Prostate gland (tissue), 2 donors: Measurements from ENCODE around the gene GEMIN2. TPM values are rescaled to one million over a fixed set of nuclear protein-coding genes. Genes with fewer than 3 reads are reported as not detected.
"Not testable (repeated sequence)": the region's sequence is repeated elsewhere in the genome, so short reads cannot be mapped to it uniquely, and the experiment has no call there.

Source experiments
- DNase-seq: peaks from one replicate; pipeline ENCODE4 v3.0.0-alpha.2; 2019; ENCODE audit warnings: low spot score
- H3K27ac ChIP-seq, 2 donors: fragments of 200-600 bp; sonication (generic); 2 replicates each; pipeline ENCODE4 v1.5.1; 2017 to 2019
- H3K27me3 ChIP-seq: fragments of 200-600 bp; sonication (generic); replicated peaks from 2 replicates; pipeline ENCODE4 v1.5.1; 2019; ENCODE audit not compliant: insufficient read depth
- H3K36me3 ChIP-seq, 2 donors: fragments of 200-600 bp; sonication (generic); 1 replicate in 1 of 2; 2 replicates in 1 of 2; pipeline versions ENCODE4 v1.5.1 to v1.8.1; 2017 to 2019
- H3K4me1 ChIP-seq: fragments of 200-600 bp; sonication (generic); replicated peaks from 2 replicates; pipeline ENCODE4 v1.5.1; 2019
- H3K4me3 ChIP-seq, 2 donors: fragments of 200-600 bp; sonication (generic); 2 replicates each; pipeline ENCODE4 v1.5.1; 2017 to 2019
- H3K9me3 ChIP-seq: fragments of 200-600 bp; sonication (generic); 2 replicates; pipeline ENCODE4 v1.5.1; 2017
- POLR2A ChIP-seq: fragments of 450-650 bp; IDR thresholded peaks from one replicate; pipeline ENCODE4 v1.6.1; 2016; ENCODE audit warnings: antibody characterized with exemption, mild to moderate bottlenecking
- POLR2AphosphoS5 ChIP-seq: sonication (generic); formaldehyde crosslinking; IDR thresholded peaks from one replicate; pipeline ENCODE4 v1.6.1; 2017; ENCODE audit warnings: antibody characterized with exemption
- WGBS: methylation state at CpG from one replicate; pipeline ENCODE4 v1.1.5; 2018; 5-methylcytosine and 5-hydroxymethylcytosine counted together
- intact Hi-C: fragments of 100-400 bp; cut with DNase I; formaldehyde crosslinking; loops from one replicate; pipeline ENCODE4 v1.14.2; 2022
- total RNA-seq, 2 donors: library from RNA; depleted of rRNA; stranded (reverse); fragments of >200 nt; gene quantifications; one replicate each; pipeline ENCODE4 v1.1.0, GENCODE V29; 2016
- TF ChIP-seq, protein P1 (sequence below), 4 experiments: fragments of 200-600 bp in 2 of 4; fragments of 450-650 bp in 2 of 4; sonication (generic) in 2 of 4; IDR thresholded peaks; 1 replicate in 3 of 4; 2 replicates in 1 of 4; pipeline ENCODE4 v1.5.1; 2016 to 2019; ENCODE audit warnings: antibody characterized with exemption in 4 of 4, mild to moderate bottlenecking in 2 of 4, moderate library complexity in 2 of 4

The GEMIN2 gene, protein sequence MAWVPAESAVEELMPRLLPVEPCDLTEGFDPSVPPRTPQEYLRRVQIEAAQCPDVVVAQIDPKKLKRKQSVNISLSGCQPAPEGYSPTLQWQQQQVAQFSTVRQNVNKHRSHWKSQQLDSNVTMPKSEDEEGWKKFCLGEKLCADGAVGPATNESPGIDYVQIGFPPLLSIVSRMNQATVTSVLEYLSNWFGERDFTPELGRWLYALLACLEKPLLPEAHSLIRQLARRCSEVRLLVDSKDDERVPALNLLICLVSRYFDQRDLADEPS
- 10 to 100 TPM; 13.2 to 22.3 TPM for total RNA-seq

DNA sequence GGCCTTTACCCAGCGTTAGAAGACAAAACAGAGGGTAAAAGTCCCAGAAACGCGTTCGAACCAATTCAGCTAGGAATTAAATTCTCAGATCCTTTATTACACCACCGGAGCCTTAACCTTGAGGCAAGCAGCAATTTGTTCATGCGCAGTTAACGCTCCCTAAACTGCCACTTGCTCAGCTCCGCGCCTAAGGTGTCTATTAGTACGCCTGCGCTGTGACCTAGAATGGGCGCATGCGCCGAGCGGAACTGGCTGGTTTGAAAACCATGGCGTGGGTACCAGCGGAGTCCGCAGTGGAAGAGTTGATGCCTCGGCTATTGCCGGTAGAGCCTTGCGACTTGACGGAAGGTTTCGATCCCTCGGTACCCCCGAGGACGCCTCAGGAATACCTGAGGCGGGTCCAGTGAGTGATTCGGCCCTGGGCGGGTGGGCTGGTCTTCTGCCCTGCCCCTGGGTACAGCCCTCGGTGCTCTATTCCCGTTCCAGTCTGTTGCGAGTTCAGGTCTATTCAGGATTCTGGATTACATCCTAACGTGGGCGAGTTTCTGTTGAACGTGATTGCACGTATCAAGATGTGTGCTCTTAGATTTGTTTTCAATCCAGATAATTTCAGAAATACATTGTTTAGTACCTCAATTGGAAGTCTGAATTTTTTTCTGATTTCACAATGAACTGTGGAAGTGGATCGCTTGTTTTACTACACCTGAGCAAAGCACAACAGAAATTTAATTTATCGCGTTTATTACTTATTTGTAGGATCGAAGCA lies at the start of gene GEMIN2:
TSS of gene GEMIN2 (plus strand) at position 251 of the 766 bp plus-strand sequence. CDS start at position 267, 16 bp downstream.
- H3K4me1 ChIP-seq: no peaks in the 10 kb centered on the region
- no peaks in the 10 kb centered on the region for H3K9me3 ChIP-seq
- peak within 1 kb of the TSS; percentile 51 to 56 for H3K4me3 ChIP-seq
- 0% methylated on average over 40 of the region's 40 CpGs for WGBS
- peak; percentile 90 for DNase-seq
- intact Hi-C loops: no loop called here
- peak within 1 kb of the TSS; percentile 70 to 72 for H3K27ac ChIP-seq
- no peaks in the 10 kb centered on the region for H3K27me3 ChIP-seq
- no peaks in the 10 kb centered on the region for H3K36me3 ChIP-seq
- TF ChIP-seq POLR2A (peak; percentile 58), POLR2AphosphoS5 (peak; percentile 98)
- TF ChIP-seq, protein P1, sequence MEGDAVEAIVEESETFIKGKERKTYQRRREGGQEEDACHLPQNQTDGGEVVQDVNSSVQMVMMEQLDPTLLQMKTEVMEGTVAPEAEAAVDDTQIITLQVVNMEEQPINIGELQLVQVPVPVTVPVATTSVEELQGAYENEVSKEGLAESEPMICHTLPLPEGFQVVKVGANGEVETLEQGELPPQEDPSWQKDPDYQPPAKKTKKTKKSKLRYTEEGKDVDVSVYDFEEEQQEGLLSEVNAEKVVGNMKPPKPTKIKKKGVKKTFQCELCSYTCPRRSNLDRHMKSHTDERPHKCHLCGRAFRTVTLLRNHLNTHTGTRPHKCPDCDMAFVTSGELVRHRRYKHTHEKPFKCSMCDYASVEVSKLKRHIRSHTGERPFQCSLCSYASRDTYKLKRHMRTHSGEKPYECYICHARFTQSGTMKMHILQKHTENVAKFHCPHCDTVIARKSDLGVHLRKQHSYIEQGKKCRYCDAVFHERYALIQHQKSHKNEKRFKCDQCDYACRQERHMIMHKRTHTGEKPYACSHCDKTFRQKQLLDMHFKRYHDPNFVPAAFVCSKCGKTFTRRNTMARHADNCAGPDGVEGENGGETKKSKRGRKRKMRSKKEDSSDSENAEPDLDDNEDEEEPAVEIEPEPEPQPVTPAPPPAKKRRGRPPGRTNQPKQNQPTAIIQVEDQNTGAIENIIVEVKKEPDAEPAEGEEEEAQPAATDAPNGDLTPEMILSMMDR (IDR thresholded peaks at IDR 0.05): no peak

DNA sequence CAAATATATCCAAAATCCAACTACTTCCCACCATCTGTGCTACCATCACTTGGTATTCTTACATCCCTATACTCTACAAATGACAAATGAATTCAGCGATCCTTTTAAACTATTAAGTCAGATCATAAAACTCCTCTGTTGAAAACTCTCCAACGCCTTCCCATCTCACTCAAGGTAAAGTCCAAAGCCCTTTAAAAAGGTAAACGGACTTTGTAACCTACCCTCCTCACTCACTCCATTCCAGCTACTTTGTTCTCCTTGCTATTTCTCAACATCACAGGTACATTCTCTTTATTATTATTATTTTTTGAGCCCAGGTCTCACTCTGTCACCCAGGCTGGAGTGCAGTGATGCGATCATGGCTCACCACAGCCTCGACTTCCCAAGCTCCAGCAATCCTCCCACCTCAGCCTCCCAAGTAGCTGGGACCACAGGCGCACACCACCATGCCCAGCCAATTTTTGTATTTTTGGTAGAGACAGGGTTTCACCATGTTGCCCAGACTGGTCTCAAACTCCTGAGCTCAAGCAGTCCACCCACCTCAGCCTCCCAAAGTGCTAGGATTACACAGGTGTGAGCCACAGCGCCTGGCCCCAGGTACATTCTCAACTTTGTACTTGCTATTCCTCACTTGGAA lies 44.8 kb upstream of the GEMIN2 start:
- DNase-seq, H3K9me3 ChIP-seq, H3K27ac ChIP-seq, H3K4me1 ChIP-seq, intact Hi-C loops, H3K4me3 ChIP-seq, H3K27me3 ChIP-seq, H3K36me3 ChIP-seq: not testable (repeated sequence)
- WGBS: 87% methylated on average over 7 of the region's 7 CpGs

GRCh38 chr14:39069923-39070322 lies 44.2 kb upstream of the GEMIN2 start:
- peaks cover 0 to 8% of the 10 kb centered on the region in 2 donors for H3K36me3 ChIP-seq
- WGBS: 97% methylated on average over 5 of the region's 5 CpGs
- H3K4me3 ChIP-seq: no peak overlapping the region
- no peak for DNase-seq
- no peaks in the 10 kb centered on the region for H3K4me1 ChIP-seq
- TF ChIP-seq POLR2AphosphoS5 (no peak), POLR2A (no peak)
- TF ChIP-seq, protein P1 (IDR thresholded peaks at IDR 0.05): no peak
- no peaks in the 10 kb centered on the region for H3K9me3 ChIP-seq
- intact Hi-C loops: no loop called here
- H3K27ac ChIP-seq: no peak overlapping the region
- no peaks in the 10 kb centered on the region for H3K27me3 ChIP-seq

DNA sequence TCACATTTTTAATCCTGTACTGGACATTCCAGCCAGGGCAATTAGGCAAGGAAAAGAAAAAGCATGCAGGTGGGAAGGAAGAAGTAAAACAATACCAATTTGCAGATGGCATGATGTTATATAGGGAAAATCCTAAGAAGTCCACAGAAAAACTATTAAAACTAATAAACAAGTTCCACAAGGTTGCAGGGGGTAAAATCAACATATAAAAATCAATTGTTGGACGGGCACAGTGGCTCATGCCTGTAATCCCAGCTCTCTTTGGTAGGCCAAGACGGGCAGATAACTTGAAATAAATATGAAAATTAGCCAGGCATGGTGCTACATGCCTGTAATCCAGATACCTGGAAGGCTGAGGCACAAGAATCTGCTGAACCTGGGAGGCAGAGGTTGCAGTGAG lies 43.0 kb upstream of the GEMIN2 start:
- 55% methylated on average over 2 of the region's 2 CpGs for WGBS
- H3K27me3 ChIP-seq: no peaks in the 10 kb centered on the region
- H3K4me3 ChIP-seq: no peak overlapping the region
- TF ChIP-seq, protein P1 (IDR thresholded peaks at IDR 0.05): no peak
- TF ChIP-seq POLR2A (no peak), POLR2AphosphoS5 (no peak)
- no peaks in the 10 kb centered on the region for H3K9me3 ChIP-seq
- H3K36me3 ChIP-seq: peaks cover 0 to 8% of the 10 kb centered on the region in 2 donors
- intact Hi-C loops: no loop called here
- H3K27ac ChIP-seq: no peak overlapping the region
- H3K4me1 ChIP-seq: no peaks in the 10 kb centered on the region
- DNase-seq: no peak

DNA sequence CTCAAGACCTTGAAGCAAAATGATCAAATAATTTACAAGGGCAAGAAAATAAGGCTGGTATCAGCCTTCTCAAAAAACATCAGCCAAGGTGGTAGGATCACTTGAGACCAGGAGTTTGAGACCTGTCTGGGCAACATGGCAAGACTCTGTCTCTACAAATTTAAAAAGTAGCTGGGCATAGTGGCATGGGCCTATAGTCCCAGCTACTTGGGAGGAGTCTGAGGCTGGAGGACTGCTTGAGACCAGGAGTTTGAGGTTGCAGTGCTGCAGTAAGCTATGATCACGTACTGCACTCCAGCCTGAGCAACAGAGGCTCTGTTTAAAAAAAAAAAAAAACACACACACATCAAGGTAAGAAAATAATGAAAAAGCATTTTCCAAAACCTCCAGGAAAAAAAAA lies 33.2 kb upstream of the GEMIN2 start:
- peaks cover 4 to 6% of the 10 kb centered on the region in 2 donors for H3K36me3 ChIP-seq
- H3K27me3 ChIP-seq: no peaks in the 10 kb centered on the region
- H3K4me3 ChIP-seq: no peak overlapping the region
- H3K4me1 ChIP-seq: no peaks in the 10 kb centered on the region
- H3K27ac ChIP-seq: no peak overlapping the region
- TF ChIP-seq POLR2AphosphoS5 (no peak), POLR2A (no peak)
- TF ChIP-seq, protein P1 (IDR thresholded peaks at IDR 0.05): no peak
- WGBS: 92% methylated on average over 1 of the region's 1 CpG
- H3K9me3 ChIP-seq: no peaks in the 10 kb centered on the region
- DNase-seq: no peak
- intact Hi-C loops: no loop called here
